Adipocyte (in vitro differentiated cells): Measurements from ENCODE around the gene MDC1.
A peak's percentile ranks its signal among the peaks of the same experiment; 100 is the strongest.
"Not testable (repeated sequence)": the region's sequence is repeated elsewhere in the genome, so short reads cannot be mapped to it uniquely, and the experiment has no call there.

Experiments used
- DNase-seq: peaks from one replicate; pipeline ENCODE4 v3.0.0-alpha.2; 2015; ENCODE audit warnings: low read depth
- H3K27me3 ChIP-seq: replicated peaks from 2 replicates; pipeline ENCODE4 v1.7.0; 2013; ENCODE audit warnings: mild to moderate bottlenecking, low read length, moderate library complexity; ENCODE audit not compliant: control insufficient read depth, insufficient read depth
- H3K36me3 ChIP-seq: 2 replicates; pipeline ENCODE4 v1.7.0; 2013; ENCODE audit warnings: low read length, mild to moderate bottlenecking, moderate library complexity; ENCODE audit not compliant: control insufficient read depth, insufficient read depth, severe bottlenecking
- H3K4me1 ChIP-seq: 2 replicates; pipeline ENCODE4 v1.7.0; 2013; ENCODE audit warnings: mild to moderate bottlenecking, low read length, moderate library complexity; ENCODE audit not compliant: control insufficient read depth, insufficient read depth
- H3K4me3 ChIP-seq: 2 replicates; pipeline ENCODE4 v1.7.0; 2013; ENCODE audit warnings: mild to moderate bottlenecking, low read length, moderate library complexity
- H3K9ac ChIP-seq: 2 replicates; pipeline ENCODE4 v1.7.0; 2013; ENCODE audit warnings: mild to moderate bottlenecking, low read length, moderate library complexity
- H3K9me3 ChIP-seq: 2 replicates; pipeline ENCODE4 v1.7.0; 2013; ENCODE audit warnings: mild to moderate bottlenecking, low read length, moderate library complexity; ENCODE audit not compliant: control insufficient read depth

The MDC1 gene

GRCh38 chr6:30679765-30680535 lies 37.1 kb downstream of the MDC1 start:
- Histone ChIP-seq H3K9ac (peak overlapping the region; percentile 44), H3K36me3 (peaks cover 46% of the 10 kb centered on the region), H3K27me3 (no peaks in the 10 kb centered on the region), H3K4me3 (peak overlapping the region; percentile 40), H3K9me3 (no peaks in the 10 kb centered on the region), H3K4me1 (peaks cover 51% of the 10 kb centered on the region)
- DNase-seq: no peak

- peaks cover 46% of the 10 kb centered on the region for H3K36me3 ChIP-seq
- H3K4me3 ChIP-seq: peak overlapping the region; percentile 50
- peak overlapping the region; percentile 44 for H3K9ac ChIP-seq
- H3K27me3 ChIP-seq: no peaks in the 10 kb centered on the region
- DNase-seq: peak; percentile 90
- H3K9me3 ChIP-seq: no peaks in the 10 kb centered on the region
- peaks cover 49% of the 10 kb centered on the region for H3K4me1 ChIP-seq
Observed at GRCh38 chr6:30678964-30679726, 37.9 kb downstream of the MDC1 start.

GRCh38 chr6:30676660-30677285 lies 40.3 kb downstream of the MDC1 start:
- H3K27me3 ChIP-seq: no peaks in the 10 kb centered on the region
- no peaks in the 10 kb centered on the region for H3K9me3 ChIP-seq
- H3K9ac ChIP-seq: no peak overlapping the region
- DNase-seq: no peak
- peaks cover 46% of the 10 kb centered on the region for H3K36me3 ChIP-seq
- no peak overlapping the region for H3K4me3 ChIP-seq
- H3K4me1 ChIP-seq: peaks cover 32% of the 10 kb centered on the region

- peak; percentile 99 for DNase-seq
- peak within 1 kb of the TSS; percentile 97 for H3K9ac ChIP-seq
- H3K4me3 ChIP-seq: peak within 1 kb of the TSS; percentile 99
- peaks cover 17% of the 10 kb centered on the region for H3K4me1 ChIP-seq
- no peaks in the 10 kb centered on the region for H3K27me3 ChIP-seq
- H3K36me3 ChIP-seq: peaks cover 38% of the 10 kb centered on the region
- H3K9me3 ChIP-seq: no peaks in the 10 kb centered on the region
Observed at GRCh38 chr6:30672445-30673253, 44.4 kb downstream of the MDC1 start, which contains the start of gene DHX16. Gene DHX16 (minus strand): TSS chr6:30673006. CDS start chr6:30672841, 165 bp downstream.

GRCh38 chr6:30670760-30671527 lies 46.1 kb downstream of the MDC1 start:
- H3K9ac ChIP-seq: peak overlapping the region; percentile 97
- no peak overlapping the region for H3K4me3 ChIP-seq
- H3K9me3 ChIP-seq: no peaks in the 10 kb centered on the region
- no peak for DNase-seq
- H3K36me3 ChIP-seq: peaks cover 33% of the 10 kb centered on the region
- H3K27me3 ChIP-seq: no peaks in the 10 kb centered on the region
- peaks cover 9% of the 10 kb centered on the region for H3K4me1 ChIP-seq

GRCh38 chr6:30666300-30666699 lies 50.8 kb downstream of the MDC1 start:
- not testable (repeated sequence) for DNase-seq, H3K27me3 ChIP-seq, H3K9ac ChIP-seq, H3K9me3 ChIP-seq, H3K4me1 ChIP-seq, H3K4me3 ChIP-seq
- H3K36me3 ChIP-seq: peaks cover 76% of the 10 kb centered on the region

- H3K4me1 ChIP-seq: no peaks in the 10 kb centered on the region
- H3K9me3 ChIP-seq: no peaks in the 10 kb centered on the region
- no peak overlapping the region for H3K4me3 ChIP-seq
- H3K27me3 ChIP-seq: no peaks in the 10 kb centered on the region
- H3K36me3 ChIP-seq: peaks cover 78% of the 10 kb centered on the region
- no peak overlapping the region for H3K9ac ChIP-seq
- DNase-seq: no peak
Observed at GRCh38 chr6:30664994-30665767, 51.9 kb downstream of the MDC1 start.

GRCh38 chr6:30657922-30658321 lies 59.2 kb downstream of the MDC1 start:
- H3K9me3 ChIP-seq, DNase-seq, H3K9ac ChIP-seq, H3K4me3 ChIP-seq, H3K27me3 ChIP-seq, H3K4me1 ChIP-seq: not testable (repeated sequence)
- peaks cover 95% of the 10 kb centered on the region for H3K36me3 ChIP-seq

GRCh38 chr6:30657454-30657853 lies 59.6 kb downstream of the MDC1 start:
- H3K9me3 ChIP-seq: no peaks in the 10 kb centered on the region
- no peak for DNase-seq
- no peaks in the 10 kb centered on the region for H3K27me3 ChIP-seq
- no peak overlapping the region for H3K9ac ChIP-seq
- H3K4me3 ChIP-seq: no peak overlapping the region
- peaks cover 95% of the 10 kb centered on the region for H3K36me3 ChIP-seq
- no peaks in the 10 kb centered on the region for H3K4me1 ChIP-seq

- Histone ChIP-seq H3K9ac (no peak overlapping the region), H3K4me1 (no peaks in the 10 kb centered on the region), H3K36me3 (peaks cover 95% of the 10 kb centered on the region), H3K4me3 (no peak overlapping the region), H3K9me3 (no peaks in the 10 kb centered on the region), H3K27me3 (no peaks in the 10 kb centered on the region)
- DNase-seq: no peak
Observed at GRCh38 chr6:30656513-30656912, 60.6 kb downstream of the MDC1 start.
